SHP77 treated with DMSO at 0.1 percent for 48 hours (cell line): Measurements from ENCODE around the gene ZNF563.
"Not testable (repeated sequence)": the region's sequence is repeated elsewhere in the genome, so short reads cannot be mapped to it uniquely, and the experiment has no call there.

Experiments used
- DNase-seq: peaks from one replicate; lab custom pipeline; 2025; lab: John Stamatoyannopoulos, UW

ZNF563 gene

GRCh38 chr19:12333162-12334159 is at the start of gene ZNF563:
Gene ZNF563, minus strand, starts transcription at chr19:12333633. Its CDS starts 151 bp downstream, at chr19:12333482.
- DNase-seq, result peak; percentile 87

DNA sequence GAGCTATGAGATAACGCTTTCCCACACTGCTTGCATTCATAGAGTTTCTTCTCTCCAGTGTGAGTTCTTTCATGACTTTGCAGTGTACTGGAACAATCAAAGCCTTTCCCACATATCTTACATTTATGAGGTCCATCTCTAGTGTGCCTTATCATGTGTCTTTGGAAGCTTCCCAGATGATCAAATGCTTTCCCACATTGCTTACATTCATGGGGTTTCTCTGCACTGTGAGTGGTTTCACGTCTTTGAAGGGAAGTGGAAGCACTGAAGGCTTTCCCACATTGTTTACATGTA is 47.0 kb upstream of the ZNF563 start:
- DNase-seq, result no peak

GRCh38 chr19:12379732-12380443 is 46.5 kb upstream of the ZNF563 start:
- no peak for DNase-seq

GRCh38 chr19:12374026-12374425 is 40.6 kb upstream of the ZNF563 start:
- no peak for DNase-seq

- DNase-seq, result peak; percentile 64
Measured at GRCh38 chr19:12365236-12366162, 32.1 kb upstream of the ZNF563 start, which contains the start of gene ZNF442. Gene ZNF442, minus strand, starts transcription at chr19:12365683. Its CDS starts 2,052 bp downstream, at chr19:12363631.

- no peak for DNase-seq
Measured at GRCh38 chr19:12364391-12365235, 31.2 kb upstream of the ZNF563 start.

DNA sequence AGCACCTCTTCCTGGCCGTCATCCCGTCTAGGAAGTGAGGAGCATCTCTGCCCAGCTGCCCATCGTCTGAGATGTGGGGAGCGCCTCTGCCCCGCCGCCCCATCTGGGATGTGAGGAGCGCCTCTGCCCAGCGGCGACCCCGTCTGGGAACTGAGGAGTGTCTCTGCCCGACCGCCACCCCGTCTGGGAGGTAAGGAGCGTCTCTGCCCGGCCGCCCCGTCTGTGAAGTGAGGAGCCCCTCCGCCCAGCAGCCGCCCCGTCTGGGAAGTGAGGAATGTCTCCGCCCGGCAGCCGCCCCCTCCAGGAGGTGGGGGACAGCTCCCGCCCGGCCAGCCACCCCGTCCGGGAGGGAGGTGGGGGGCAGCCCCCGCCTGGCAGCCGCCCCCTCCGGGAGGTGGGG is 28.8 kb upstream of the ZNF563 start:
- not testable (repeated sequence) for DNase-seq

DNA sequence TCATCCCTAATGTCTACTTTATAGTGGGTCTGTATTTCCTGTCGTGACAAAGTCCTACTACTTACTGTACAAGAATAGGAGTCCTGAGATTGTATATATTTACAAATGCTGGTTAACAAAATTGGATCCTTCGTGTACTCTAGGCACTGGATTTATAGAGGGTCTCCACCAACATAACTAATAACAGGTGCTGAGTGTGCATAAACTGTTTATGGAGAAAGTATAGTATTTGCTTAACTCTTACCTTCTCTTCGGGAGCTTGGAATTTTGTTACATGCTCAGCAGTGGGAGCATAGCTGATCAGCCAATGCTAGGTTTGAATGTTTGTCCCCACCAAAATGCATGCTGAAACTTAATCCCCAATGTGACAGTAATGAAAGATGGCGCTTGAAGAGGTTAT is 19.9 kb upstream of the ZNF563 start:
- no peak for DNase-seq

DNA sequence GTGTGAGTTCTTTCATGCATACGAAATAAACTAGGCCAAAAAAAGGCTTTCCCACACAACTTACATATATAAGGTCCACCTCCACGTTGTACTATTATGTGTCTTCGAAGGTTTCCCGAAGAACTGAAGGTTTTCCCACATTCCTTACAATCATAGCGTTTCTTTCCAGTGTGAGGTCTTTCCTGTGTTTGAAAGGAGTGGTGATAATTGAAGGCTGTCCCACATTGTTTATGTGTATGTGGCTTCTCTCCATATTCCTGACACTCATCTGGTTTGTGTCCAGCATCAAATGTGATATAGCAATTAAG is 17.4 kb upstream of the ZNF563 start:
- DNase-seq, result no peak

DNA sequence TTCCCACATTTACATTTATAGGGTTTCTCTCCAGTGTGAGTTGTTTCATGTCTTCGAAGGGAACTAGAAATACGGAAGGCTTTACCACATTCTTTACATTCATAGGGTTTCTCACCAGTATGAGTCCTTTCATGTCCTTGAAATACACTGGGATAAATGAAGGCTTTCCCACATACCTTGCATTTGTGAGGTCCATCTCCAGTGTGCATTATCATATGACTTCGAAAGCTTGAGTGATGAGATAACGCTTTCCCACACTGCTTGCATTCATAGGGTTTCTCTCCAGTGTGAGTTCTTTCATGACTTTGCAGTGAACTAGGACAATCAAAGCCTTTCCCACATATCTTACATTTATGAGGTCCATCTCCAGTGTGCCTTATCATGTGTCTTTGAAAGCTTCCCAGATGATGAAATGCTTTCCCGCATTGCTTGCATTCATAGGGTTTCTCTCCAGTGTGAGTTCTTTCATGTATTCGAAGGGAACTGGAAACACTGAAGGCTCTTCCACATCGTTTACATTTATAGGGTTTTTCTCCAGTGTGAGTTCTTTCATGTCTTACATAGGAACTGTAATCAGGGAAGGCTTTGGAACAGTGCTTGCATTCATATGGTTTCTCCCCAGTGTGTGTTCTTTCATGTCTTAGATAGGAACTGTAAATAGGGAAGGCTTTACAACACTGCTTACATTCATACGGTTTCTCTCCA is 16.9 kb upstream of the ZNF563 start:
- no peak for DNase-seq

DNA sequence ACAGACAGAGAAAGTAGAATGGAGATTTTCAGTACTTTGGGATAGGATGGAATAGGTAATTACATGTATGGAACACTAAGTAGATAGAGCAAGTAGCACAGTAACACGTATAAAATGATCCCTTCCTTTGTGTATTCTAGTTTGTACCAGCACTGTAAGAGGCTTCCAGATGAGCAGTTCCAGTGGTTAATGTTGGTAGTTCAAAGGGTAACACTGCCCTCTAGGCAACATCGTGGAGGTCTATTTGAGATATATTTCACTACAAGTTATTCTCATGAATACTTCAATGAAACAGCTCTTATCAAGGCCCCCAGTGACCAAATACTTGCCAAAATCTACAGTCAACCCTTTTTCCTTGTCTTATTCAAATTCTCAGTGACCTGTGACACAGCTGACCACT is 13.5 kb upstream of the ZNF563 start:
- no peak for DNase-seq

GRCh38 chr19:12345197-12345596 is 11.8 kb upstream of the ZNF563 start:
- no peak for DNase-seq

DNA sequence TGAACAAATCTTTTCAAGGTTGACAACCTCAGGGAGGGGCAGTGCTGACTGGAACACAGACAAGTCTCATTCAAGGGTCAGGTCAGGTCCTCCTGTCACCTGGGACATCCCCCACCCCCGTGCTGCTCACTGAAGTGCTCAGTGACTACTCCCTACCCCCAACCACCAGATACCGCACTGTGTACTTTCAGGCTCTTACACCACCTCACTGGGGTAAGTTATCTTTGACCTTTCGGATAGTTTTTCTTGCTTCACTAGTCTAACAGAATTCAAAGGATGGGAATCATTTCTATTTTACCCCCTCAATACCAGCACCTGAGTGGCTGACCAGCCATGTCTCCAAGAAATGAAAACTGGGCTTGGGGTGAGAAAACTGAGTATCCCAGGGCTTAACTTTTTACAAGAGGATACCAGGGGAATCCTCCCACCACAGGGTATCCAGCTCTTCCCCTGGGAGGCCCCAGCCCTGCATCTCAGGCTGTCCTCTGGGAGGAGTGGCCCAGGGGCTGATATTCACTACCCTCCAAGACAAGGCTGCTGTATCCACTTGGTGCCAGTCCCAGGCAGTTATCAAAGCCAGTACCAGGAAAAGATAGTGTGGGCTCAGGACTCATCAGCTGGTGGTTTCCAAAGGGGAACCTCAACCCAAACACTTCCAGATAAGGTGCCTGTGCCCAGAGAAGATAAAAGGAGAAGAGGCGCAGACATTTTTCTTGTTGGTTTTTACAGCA is 2.1 kb downstream of the ZNF563 start:
- no peak for DNase-seq

DNA sequence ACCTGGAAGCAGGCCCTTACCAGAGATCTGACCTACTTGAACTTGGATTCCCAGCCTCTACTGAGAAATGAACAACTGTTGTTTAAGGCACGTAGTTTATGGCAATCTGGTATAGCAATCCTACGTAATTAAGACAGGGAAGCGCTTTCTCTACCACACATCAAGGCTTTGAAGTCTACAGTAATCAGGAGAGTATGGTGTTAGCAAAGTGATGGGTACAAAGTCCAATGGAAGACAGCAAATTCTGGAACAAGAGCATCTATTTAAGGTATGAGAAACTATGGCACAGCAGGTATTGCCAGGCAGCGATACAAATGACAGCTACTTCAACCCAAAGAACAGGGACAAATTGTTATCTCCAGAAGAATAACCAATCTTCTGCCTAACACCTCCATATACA is 3.1 kb downstream of the ZNF563 start:
- DNase-seq, result no peak

GRCh38 chr19:12325690-12326089 is 7.7 kb downstream of the ZNF563 start:
- no peak for DNase-seq

GRCh38 chr19:12318782-12319413 is 14.5 kb downstream of the ZNF563 start:
- DNase-seq, result no peak

DNA sequence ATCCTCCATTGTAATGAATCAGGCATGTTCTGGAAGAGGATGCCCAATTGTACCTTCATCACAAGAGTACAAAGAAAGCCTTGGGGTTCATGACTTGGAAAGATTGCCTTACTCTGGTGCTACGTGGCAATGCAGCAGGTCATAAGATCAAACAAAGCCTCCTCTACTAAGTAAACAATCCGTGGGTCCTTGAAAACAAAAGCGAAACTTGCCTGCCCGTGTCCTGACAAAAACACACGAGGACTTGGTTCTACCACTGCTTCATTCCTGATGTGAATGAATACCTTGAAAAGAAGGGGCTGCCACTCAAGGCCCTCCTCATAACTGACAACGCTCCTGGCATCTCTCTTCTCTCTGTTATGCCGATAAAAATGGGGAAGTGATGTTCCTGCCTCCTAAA is 18.9 kb downstream of the ZNF563 start:
- no peak for DNase-seq

- not testable (repeated sequence) for DNase-seq
Measured at GRCh38 chr19:12308891-12309290, 24.5 kb downstream of the ZNF563 start.

DNA sequence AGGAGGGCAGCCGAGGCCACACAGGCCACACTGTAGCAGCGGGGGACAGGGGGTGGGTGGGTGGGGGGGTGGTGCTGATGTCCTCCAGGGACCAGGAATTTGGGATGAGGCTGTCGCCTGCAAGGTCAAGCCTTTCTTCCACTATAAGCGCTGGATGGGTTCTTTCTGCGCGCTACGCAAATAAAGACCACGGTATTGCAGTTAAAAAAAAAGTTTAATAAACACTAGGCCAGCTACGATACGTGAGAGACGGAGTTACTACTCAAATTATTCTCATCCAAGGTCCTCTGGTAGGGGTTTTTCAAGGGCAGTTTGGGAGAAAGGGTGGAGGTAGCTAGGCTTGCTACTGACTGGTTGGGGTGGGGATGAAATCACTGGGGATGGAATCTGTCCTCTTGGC is 38.2 kb downstream of the ZNF563 start:
- DNase-seq, result no peak
